Measurements from ENCODE around the gene MYO3B. TPM values are rescaled to one million over a fixed set of nuclear protein-coding genes. Genes with fewer than 3 reads are reported as not detected.
"Not testable (repeated sequence)": the region's sequence is repeated elsewhere in the genome, so short reads cannot be mapped to it uniquely, and the experiment has no call there.

MYO3B gene
- total RNA-seq, 1 donor: 0.09 TPM

- no peak for TF ChIP-seq CTCF (IDR thresholded peaks at IDR 0.05; ENCODE audit: insufficient read depth, low read length)
- DNase-seq (ENCODE audit: low read depth): no peak
- no peak overlapping the region for H3K4me3 ChIP-seq (ENCODE audit: low read depth, low read length)
Observed at GRCh38 chr2:170605862-170606261, 427.9 kb downstream of the MYO3B start.

- no peak overlapping the region for H3K4me3 ChIP-seq (ENCODE audit: low read depth, low read length)
- TF ChIP-seq CTCF (IDR thresholded peaks at IDR 0.05; ENCODE audit: insufficient read depth, low read length): no peak
- no peak for DNase-seq (ENCODE audit: low read depth)
Observed at GRCh38 chr2:170607171-170607570, 429.2 kb downstream of the MYO3B start.

GRCh38 chr2:170610615-170611014, 432.7 kb downstream of the MYO3B start:
- no peak for DNase-seq (ENCODE audit: low read depth)

GRCh38 chr2:170618948-170619347, 441.0 kb downstream of the MYO3B start:
- not testable (repeated sequence) for DNase-seq (ENCODE audit: low read depth); H3K4me3 ChIP-seq (ENCODE audit: low read depth, low read length)

More at GRCh38 chr2:170610615-170611014, 432.7 kb downstream of the MYO3B start:
- no peak for TF ChIP-seq CTCF (IDR thresholded peaks at IDR 0.05; ENCODE audit: insufficient read depth, low read length)
- H3K4me3 ChIP-seq (ENCODE audit: low read depth, low read length): no peak overlapping the region

GRCh38 chr2:170635094-170635493, 457.1 kb downstream of the MYO3B start:
- not testable (repeated sequence) for DNase-seq (ENCODE audit: low read depth); H3K4me3 ChIP-seq (ENCODE audit: low read depth, low read length)

- DNase-seq (ENCODE audit: low read depth): no peak
- H3K4me3 ChIP-seq (ENCODE audit: low read depth, low read length): no peak overlapping the region
- no peak for TF ChIP-seq CTCF (IDR thresholded peaks at IDR 0.05; ENCODE audit: insufficient read depth, low read length)
Observed at GRCh38 chr2:170639635-170640034, 461.7 kb downstream of the MYO3B start.

- no peak for TF ChIP-seq CTCF (IDR thresholded peaks at IDR 0.05; ENCODE audit: insufficient read depth, low read length)
- no peak overlapping the region for H3K4me3 ChIP-seq (ENCODE audit: low read depth, low read length)
- no peak for DNase-seq (ENCODE audit: low read depth)
Observed at GRCh38 chr2:170641961-170642360, 464.0 kb downstream of the MYO3B start.

- TF ChIP-seq CTCF (IDR thresholded peaks at IDR 0.05; ENCODE audit: insufficient read depth, low read length): no peak
- H3K4me3 ChIP-seq (ENCODE audit: low read depth, low read length): no peak overlapping the region
- DNase-seq (ENCODE audit: low read depth): no peak
Observed at GRCh38 chr2:170643346-170643745, 465.4 kb downstream of the MYO3B start.

Measured in fibroblast of the aortic adventitia (primary cell).